ENCODE results near the gene AGPAT3. TPM values are rescaled to one million over a fixed set of nuclear protein-coding genes. Genes with fewer than 3 reads are reported as not detected.
"Not testable (repeated sequence)": the region's sequence is repeated elsewhere in the genome, so short reads cannot be mapped to it uniquely, and the experiment has no call there.

The AGPAT3 gene
- total RNA-seq, 1 donor from 2014 or later: 39.1 TPM

DNA sequence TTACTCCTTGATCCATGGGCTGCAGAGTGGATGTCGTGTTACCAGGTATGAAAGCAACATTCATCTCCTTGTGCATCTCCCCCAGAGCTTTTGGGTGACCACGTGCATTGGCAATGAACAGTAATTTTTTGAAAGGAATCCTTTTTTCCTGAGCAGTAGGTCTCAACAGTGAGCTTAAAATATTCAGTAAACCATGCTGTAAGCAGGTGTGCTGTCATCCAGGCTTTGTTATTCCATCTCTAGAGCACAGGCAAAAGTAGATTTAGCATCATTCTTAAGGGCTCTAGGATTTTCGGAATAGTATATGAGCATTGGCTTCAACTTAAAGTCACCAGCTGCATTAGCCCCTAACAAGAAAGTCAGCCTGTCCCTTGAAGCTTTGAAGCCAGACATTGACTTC, 27.3 kb downstream of the AGPAT3 start:
- H3K4me3 ChIP-seq (ENCODE audit: low read depth, low read length): no peak overlapping the region
- no peak for DNase-seq (ENCODE audit: low read depth)
- TF ChIP-seq, protein P1, sequence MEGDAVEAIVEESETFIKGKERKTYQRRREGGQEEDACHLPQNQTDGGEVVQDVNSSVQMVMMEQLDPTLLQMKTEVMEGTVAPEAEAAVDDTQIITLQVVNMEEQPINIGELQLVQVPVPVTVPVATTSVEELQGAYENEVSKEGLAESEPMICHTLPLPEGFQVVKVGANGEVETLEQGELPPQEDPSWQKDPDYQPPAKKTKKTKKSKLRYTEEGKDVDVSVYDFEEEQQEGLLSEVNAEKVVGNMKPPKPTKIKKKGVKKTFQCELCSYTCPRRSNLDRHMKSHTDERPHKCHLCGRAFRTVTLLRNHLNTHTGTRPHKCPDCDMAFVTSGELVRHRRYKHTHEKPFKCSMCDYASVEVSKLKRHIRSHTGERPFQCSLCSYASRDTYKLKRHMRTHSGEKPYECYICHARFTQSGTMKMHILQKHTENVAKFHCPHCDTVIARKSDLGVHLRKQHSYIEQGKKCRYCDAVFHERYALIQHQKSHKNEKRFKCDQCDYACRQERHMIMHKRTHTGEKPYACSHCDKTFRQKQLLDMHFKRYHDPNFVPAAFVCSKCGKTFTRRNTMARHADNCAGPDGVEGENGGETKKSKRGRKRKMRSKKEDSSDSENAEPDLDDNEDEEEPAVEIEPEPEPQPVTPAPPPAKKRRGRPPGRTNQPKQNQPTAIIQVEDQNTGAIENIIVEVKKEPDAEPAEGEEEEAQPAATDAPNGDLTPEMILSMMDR (conservative IDR thresholded peaks at IDR 0.05; ENCODE audit: low read depth, low read length): no peak

DNA sequence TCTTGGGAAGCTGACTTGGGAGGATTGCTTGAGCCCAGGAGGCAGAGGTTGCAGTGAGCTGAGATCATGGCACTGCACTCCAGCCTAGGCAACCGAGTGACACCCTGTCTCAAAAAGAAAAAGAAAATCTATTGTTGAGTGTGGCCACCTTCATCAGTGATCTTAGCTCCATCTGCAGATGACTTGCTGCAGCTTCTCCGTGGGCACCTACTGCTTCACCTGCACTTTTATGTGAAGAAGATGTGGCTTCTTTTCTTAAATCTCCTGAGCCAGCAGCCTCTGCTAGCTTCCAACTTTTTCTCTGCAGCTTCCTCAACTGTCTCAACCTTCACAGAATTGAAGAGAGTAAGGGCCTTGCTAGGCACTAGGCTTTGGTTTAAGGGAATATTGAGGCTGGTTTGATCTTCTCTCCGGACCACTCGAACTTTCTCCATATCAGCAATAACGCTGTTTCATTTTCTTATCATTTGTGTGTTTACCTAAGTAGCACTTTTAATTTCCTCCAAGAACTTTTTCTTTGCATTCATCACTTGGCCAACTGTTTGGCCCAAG, 28.0 kb downstream of the AGPAT3 start:
- no peak for DNase-seq (ENCODE audit: low read depth)
- TF ChIP-seq, protein P1 (conservative IDR thresholded peaks at IDR 0.05; ENCODE audit: low read depth, low read length): no peak
- no peak overlapping the region for H3K4me3 ChIP-seq (ENCODE audit: low read depth, low read length)

DNA sequence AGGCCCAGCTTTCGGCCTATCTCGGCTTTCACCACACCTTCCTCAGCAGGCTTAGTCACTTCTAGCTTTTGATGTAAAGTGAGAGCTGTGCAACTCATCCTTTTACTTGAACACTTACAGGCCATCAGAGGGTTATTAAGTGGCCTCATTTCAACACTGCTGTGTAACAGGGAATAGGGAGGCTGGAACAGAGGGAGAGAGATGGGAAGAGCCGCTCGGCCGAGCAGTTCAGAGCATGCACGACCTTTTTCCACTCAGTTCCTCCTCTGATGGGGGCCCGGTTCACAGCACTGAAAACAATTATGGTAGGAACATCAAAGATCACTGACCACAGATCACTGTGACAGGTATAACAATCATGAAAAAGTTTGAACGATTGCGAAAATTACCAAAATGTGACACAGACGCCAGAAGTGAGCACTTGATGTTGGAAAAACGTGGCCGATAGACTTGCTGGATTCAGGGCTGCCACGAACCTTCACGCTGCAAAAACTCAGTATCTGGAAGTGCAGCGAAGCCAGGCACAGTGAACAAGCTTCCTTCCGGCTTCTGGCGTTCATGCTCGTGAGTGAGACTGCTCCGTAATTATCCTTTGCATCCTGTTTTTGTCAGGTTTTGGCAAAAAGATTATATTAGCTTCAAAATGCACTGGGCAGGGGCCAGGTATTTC, 28.6 kb downstream of the AGPAT3 start:
- TF ChIP-seq, protein P1 (conservative IDR thresholded peaks at IDR 0.05; ENCODE audit: low read depth, low read length): no peak
- DNase-seq (ENCODE audit: low read depth): no peak
- H3K4me3 ChIP-seq (ENCODE audit: low read depth, low read length): no peak overlapping the region

DNA sequence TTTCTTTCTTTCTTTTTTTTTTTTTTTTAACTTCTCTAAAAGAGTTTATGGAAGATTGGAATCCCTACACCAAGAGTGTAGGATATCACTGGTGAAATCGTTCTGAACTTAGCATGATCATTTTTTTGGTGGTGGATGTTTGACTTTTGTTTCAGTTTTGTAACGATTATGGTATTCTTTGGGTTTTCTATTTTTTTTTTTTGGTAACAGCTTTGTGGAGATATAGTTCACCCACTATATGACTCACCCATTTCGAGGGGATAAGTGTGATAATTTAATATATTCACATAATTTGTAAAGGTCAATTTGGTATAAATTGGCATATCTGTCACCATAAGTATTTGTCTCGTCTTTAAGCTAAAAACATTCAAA, 29.2 kb downstream of the AGPAT3 start:
- TF ChIP-seq, protein P1 (conservative IDR thresholded peaks at IDR 0.05; ENCODE audit: low read depth, low read length): no peak
- no peak for DNase-seq (ENCODE audit: low read depth)
- H3K4me3 ChIP-seq (ENCODE audit: low read depth, low read length): no peak overlapping the region

DNA sequence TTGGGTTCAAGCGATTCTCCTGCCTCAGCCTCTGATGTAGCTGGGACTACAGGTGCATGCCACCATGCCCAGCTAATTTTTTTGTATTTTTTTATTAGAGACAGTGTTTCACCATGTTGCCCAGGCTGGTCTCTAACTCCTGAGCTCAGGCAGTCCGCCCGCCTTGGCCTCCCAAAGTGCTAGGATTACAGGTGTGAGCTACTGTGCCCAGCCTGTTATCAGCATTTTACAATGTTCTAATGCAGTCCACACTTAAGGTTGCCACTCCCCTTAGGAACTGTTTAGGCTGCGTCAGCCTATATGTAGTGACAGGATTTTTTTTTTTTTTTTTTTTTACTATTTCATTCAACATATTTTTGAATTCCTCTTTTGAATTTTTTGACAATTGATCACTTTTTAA, 30.2 kb downstream of the AGPAT3 start:
- DNase-seq (ENCODE audit: low read depth): no peak
- TF ChIP-seq, protein P1 (conservative IDR thresholded peaks at IDR 0.05; ENCODE audit: low read depth, low read length): no peak
- H3K4me3 ChIP-seq (ENCODE audit: low read depth, low read length): no peak overlapping the region

DNA sequence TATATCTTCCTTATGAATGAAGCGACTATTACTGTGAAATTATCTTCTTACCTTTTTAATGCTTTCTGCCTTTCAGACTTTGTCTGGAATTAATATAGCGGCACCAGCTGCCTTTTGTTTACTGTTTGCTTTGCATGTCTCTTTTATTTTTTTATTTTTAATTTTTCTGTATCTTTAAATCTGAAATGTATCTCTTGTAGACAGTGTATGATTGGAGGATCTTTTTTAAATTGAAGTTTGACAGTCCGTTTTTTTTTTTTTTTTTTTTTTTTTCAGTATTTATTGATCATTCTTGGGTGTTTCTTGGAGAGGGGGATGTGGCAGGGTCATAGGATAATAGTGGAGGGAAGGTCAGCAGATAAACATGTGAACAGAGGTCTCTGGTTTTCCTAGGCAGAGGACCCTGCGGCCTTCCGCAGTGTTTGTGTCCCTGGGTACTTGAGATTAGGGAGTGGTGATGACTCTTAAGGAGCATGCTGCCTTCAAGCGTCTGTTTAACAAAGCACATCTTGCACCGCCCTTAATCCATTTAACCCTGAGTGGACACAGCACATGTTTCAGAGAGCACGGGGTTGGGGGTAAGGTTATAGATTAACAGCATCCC, 31.8 kb downstream of the AGPAT3 start:
- DNase-seq (ENCODE audit: low read depth); H3K4me3 ChIP-seq (ENCODE audit: low read depth, low read length): not testable (repeated sequence)

DNA sequence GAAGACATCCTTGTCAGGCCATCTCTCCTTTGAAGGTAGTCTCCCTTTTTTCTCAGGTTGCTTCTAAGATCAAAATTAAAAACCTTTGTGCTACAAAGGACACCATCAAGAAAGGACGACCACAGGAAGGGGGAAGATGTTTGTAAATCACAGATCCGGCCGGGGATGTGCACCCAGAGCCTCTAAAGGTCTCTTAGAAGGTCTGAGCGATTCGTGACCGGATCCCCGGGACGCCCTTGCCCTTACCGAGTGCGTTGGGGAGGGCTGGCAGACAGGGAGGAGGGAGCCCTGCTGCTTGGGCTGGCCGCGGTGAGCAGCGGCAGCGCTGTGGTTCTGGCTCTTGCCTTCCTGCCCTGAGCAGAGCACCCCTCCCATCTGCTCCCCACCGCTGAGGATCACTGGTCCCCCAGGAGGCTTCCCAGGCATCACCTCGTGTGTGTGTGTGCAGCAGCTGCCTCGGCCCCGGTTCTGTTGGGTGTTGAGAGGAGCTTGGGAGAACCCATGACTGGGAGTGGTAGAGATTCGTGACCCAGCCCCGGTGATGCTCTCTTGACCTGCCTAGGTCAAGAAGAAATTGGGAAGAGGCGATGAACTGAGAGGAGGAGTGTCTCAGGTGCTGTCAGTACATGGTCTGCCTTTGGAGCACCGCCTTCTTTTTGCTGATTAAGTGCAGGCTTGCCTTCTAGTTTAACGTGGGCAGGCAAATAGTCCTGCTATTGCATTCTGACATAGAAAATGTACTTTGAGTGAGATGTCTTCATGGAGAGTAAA, 34.5 kb downstream of the AGPAT3 start:
- DNase-seq (ENCODE audit: low read depth): no peak
- TF ChIP-seq, protein P1 (conservative IDR thresholded peaks at IDR 0.05; ENCODE audit: low read depth, low read length): no peak
- H3K4me3 ChIP-seq (ENCODE audit: low read depth, low read length): no peak overlapping the region
